Smooth muscle cell (in vitro differentiated cells): Measurements from ENCODE around the gene KCNG2. TPM values are rescaled to one million over a fixed set of nuclear protein-coding genes. Genes with fewer than 3 reads are reported as not detected.

Experiments used
- DNase-seq: peaks from one replicate; lab custom pipeline; 2025; ENCODE audit not compliant: unreplicated experiment; lab: John Stamatoyannopoulos, UW
- H2AFZ ChIP-seq: fragments of 200-600 bp; sonication (generic); 2 replicates; pipeline ENCODE4 v1.6.0; 2016; ENCODE audit warnings: antibody characterized with exemption, low read depth, mild to moderate bottlenecking
- H3F3A ChIP-seq: fragments of 200-600 bp; sonication (generic); 2 replicates; pipeline ENCODE4 v1.6.0; 2017; ENCODE audit warnings: antibody characterized with exemption, low read depth
- H3K27ac ChIP-seq: fragments of 200-600 bp; sonication (generic); 2 replicates; pipeline ENCODE4 v1.5.1; 2016; ENCODE audit warnings: low read depth, mild to moderate bottlenecking
- H3K27me3 ChIP-seq: fragments of 200-600 bp; sonication (generic); 2 replicates; pipeline ENCODE4 v1.6.1; 2016; ENCODE audit warnings: low read depth, mild to moderate bottlenecking
- H3K36me3 ChIP-seq: fragments of 200-600 bp; sonication (generic); 2 replicates; pipeline ENCODE4 v1.5.1; 2016; ENCODE audit warnings: low read depth
- H3K4me1 ChIP-seq: fragments of 200-600 bp; sonication (generic); 2 replicates; pipeline ENCODE4 v1.5.1; 2016; ENCODE audit warnings: low read depth
- H3K4me2 ChIP-seq: fragments of 200-600 bp; sonication (generic); 2 replicates; pipeline ENCODE4 v1.6.0; 2016; ENCODE audit warnings: mild to moderate bottlenecking
- H3K4me3 ChIP-seq: fragments of 200-600 bp; sonication (generic); 2 replicates; pipeline ENCODE4 v1.5.1; 2016; ENCODE audit warnings: mild to moderate bottlenecking
- H3K79me2 ChIP-seq: fragments of 200-600 bp; sonication (generic); 2 replicates; pipeline ENCODE4 v1.6.0; 2016; ENCODE audit warnings: low read depth, mild to moderate bottlenecking
- H3K9ac ChIP-seq: fragments of 200-600 bp; sonication (generic); 2 replicates; pipeline ENCODE4 v1.6.0; 2016; ENCODE audit warnings: low read depth
- H3K9me3 ChIP-seq: fragments of 200-600 bp; sonication (generic); replicated peaks from 2 replicates; pipeline ENCODE4 v1.5.1; 2016; ENCODE audit warnings: low read depth
- H4K20me1 ChIP-seq: fragments of 200-600 bp; sonication (generic); 2 replicates; pipeline ENCODE4 v1.6.0; 2016; ENCODE audit warnings: low read depth
- WGBS: methylation state at CpG from one replicate; pipeline ENCODE4 v1.1.7; 2016; ENCODE audit warnings: low lambda C conversion rate; 5-methylcytosine and 5-hydroxymethylcytosine counted together
- polyA plus RNA-seq: library from polyadenylated mRNA; unstranded; fragments of >200 nt; fragmentation: Nextera tagmentation; extraction: Ambion mirVana; gene quantifications from 2 replicates; pipeline ENCODE4 v1.2.1, GENCODE V29; 2016
- total RNA-seq: library from RNA; depleted of rRNA; stranded (reverse); fragments of >200 nt; gene quantifications from 2 replicates; pipeline ENCODE4 v1.2.3, GENCODE V29; 2014
- TF ChIP-seq, protein P1 (sequence below): fragments of 200-600 bp; sonication (generic); IDR thresholded peaks from 2 replicates; pipeline ENCODE4 v1.5.1; 2017; ENCODE audit warnings: borderline replicate concordance, mild to moderate bottlenecking, antibody characterized with exemption; ENCODE audit not compliant: insufficient read depth, poor library complexity, severe bottlenecking

Gene KCNG2
- total and polyA plus RNA-seq, 2 experiments from 2014 or later, result 0.17 TPM; not detected in 1

DNA sequence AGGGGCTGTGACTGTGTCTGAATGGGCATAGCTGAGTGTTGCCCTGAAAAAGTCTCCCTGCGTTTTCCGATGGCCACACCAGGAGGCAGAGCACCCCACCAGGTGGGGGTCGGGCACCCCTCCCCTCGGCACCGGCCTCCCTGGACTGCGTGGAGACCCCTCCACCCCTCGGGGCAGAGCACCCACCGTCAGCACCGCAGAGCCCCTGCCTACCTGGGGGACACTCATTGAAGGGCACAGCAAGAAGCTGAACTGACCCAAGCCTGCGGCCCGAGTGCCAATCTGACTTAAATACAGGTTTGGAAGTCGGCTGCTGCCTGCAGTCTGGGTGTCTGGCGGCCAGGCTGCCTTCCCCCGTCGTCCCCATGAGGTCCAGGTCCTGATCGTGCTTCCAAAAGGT is 69.9 kb downstream of the KCNG2 start:
- WGBS, result 83% methylated on average over 14 of the region's 16 CpGs
- H3K27me3 ChIP-seq, result no peaks in the 10 kb centered on the region

DNA sequence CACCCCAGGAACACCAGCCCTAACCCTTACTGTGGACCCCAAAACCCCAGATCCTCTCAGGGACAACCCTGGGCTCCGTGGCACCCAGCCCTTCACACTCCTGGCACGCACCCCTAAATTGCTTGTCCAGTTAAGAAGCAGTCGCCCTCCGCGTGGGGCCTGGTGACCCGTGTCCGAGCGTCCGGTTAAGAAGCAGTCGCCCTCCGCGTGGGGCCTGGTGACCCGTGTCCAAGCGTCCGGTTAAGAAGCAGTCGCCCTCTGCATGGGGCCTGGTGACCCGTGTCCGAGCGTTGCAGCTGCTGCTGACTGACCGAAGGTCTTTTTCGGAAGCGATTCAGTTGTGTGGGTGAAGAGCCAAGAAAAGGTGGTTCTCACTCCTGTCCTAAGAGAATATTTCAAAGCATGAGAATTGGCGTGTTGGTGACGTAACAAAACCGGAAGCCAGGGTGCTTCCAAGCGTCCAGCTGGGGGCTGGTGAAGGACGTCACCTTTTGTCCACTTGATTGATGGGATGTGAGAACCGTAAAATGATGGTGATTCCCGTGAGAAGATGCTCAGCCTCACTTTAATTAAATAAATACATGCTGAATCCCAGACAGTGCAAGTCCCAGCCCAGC is 70.5 kb downstream of the KCNG2 start:
- H3K27ac ChIP-seq, result no peak overlapping the region
- no peaks in the 10 kb centered on the region for H4K20me1 ChIP-seq
- H3K27me3 ChIP-seq, result no peaks in the 10 kb centered on the region
- H3K9ac ChIP-seq, result no peak overlapping the region
- no peaks in the 10 kb centered on the region for H3K9me3 ChIP-seq
- H3K4me1 ChIP-seq, result no peaks in the 10 kb centered on the region
- H3F3A ChIP-seq, result no peaks in the 10 kb centered on the region
- 95% methylated on average over 29 of the region's 29 CpGs for WGBS
- no peak overlapping the region for H3K4me3 ChIP-seq
- TF ChIP-seq, protein P1, sequence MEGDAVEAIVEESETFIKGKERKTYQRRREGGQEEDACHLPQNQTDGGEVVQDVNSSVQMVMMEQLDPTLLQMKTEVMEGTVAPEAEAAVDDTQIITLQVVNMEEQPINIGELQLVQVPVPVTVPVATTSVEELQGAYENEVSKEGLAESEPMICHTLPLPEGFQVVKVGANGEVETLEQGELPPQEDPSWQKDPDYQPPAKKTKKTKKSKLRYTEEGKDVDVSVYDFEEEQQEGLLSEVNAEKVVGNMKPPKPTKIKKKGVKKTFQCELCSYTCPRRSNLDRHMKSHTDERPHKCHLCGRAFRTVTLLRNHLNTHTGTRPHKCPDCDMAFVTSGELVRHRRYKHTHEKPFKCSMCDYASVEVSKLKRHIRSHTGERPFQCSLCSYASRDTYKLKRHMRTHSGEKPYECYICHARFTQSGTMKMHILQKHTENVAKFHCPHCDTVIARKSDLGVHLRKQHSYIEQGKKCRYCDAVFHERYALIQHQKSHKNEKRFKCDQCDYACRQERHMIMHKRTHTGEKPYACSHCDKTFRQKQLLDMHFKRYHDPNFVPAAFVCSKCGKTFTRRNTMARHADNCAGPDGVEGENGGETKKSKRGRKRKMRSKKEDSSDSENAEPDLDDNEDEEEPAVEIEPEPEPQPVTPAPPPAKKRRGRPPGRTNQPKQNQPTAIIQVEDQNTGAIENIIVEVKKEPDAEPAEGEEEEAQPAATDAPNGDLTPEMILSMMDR, result no peak
- H2AFZ ChIP-seq, result no peak overlapping the region
- H3K4me2 ChIP-seq, result no peak overlapping the region
- no peak for DNase-seq
- H3K36me3 ChIP-seq, result no peaks in the 10 kb centered on the region
- H3K79me2 ChIP-seq, result no peaks in the 10 kb centered on the region

More for the DNA sequence above, 69.9 kb downstream of the KCNG2 start:
- H3K79me2 ChIP-seq, result no peaks in the 10 kb centered on the region
- DNase-seq, result no peak
- H3K9ac ChIP-seq, result no peak overlapping the region
- H4K20me1 ChIP-seq, result no peaks in the 10 kb centered on the region
- H3K4me2 ChIP-seq, result no peak overlapping the region
- H3K27ac ChIP-seq, result no peak overlapping the region
- no peaks in the 10 kb centered on the region for H3F3A ChIP-seq
- H3K36me3 ChIP-seq, result no peaks in the 10 kb centered on the region
- TF ChIP-seq, protein P1, result no peak
- no peaks in the 10 kb centered on the region for H3K4me1 ChIP-seq
- no peak overlapping the region for H3K4me3 ChIP-seq
- H3K9me3 ChIP-seq, result no peaks in the 10 kb centered on the region
- H2AFZ ChIP-seq, result no peak overlapping the region

DNA sequence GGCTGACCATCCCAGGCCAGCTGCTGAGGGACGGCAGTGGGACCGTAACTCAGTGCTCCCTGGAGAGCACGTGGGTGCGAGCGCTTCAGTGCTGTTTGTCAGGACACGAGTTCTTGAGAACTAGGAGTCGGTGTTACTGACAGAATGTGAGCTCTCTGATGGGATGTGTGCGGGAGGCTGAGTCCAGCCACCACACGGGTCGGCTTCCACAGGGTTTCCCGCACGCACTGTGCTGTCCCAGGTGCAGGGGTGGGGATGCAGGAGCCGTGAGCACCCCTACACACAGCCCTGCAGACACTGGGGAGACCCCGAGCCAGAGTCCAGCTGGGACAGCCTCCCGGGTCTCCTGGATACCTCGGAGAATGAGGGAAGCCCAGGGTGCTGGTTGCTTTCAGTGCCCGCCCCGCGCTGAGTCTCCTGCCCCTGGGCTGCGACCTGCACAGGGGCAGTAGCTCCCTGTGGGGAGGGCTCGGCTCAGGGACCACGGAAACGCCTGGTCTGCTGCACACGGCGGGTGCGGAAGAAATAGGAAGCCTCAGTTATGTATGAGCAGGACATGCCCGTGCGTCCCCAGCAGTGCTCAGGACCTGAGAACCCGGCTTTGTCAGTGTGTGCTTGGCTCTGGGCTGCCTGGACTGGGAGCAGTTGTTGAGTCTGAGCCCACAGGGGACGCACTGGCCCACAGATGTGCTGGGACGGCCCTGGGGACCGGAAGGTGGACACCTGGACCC is 71.2 kb downstream of the KCNG2 start:
- Histone ChIP-seq H3F3A (no peaks in the 10 kb centered on the region), H3K4me2 (no peak overlapping the region), H2AFZ (no peak overlapping the region), H3K9me3 (no peaks in the 10 kb centered on the region), H3K4me1 (no peaks in the 10 kb centered on the region), H3K27ac (no peak overlapping the region), H3K36me3 (no peaks in the 10 kb centered on the region), H3K4me3 (no peak overlapping the region), H4K20me1 (no peaks in the 10 kb centered on the region), H3K79me2 (no peaks in the 10 kb centered on the region), H3K9ac (no peak overlapping the region), H3K27me3 (no peaks in the 10 kb centered on the region)
- WGBS, result 89% methylated on average over 32 of the region's 32 CpGs
- TF ChIP-seq, protein P1, result no peak
- no peak for DNase-seq
